HEK293 (cell line): ENCODE results near the gene TNMD.

ENCODE experiments used
- MYNN ChIP-seq: fragments of 450-650 bp; formaldehyde crosslinking; IDR thresholded peaks from 2 replicates; pipeline ENCODE4 v1.5.1; 2016; ENCODE audit warnings: missing biosample characterization, missing genetic modification characterization, borderline replicate concordance
- ZNF266 ChIP-seq: fragments of 450-650 bp; formaldehyde crosslinking; IDR thresholded peaks from 2 replicates; pipeline ENCODE4 v1.5.1; 2016; ENCODE audit warnings: missing biosample characterization, missing genetic modification characterization, low read depth
- TF ChIP-seq, protein P1 (sequence below): fragments of 450-650 bp; formaldehyde crosslinking; IDR thresholded peaks from 2 replicates; pipeline ENCODE4 v1.5.1; 2016; ENCODE audit warnings: missing biosample characterization, missing genetic modification characterization

DNA sequence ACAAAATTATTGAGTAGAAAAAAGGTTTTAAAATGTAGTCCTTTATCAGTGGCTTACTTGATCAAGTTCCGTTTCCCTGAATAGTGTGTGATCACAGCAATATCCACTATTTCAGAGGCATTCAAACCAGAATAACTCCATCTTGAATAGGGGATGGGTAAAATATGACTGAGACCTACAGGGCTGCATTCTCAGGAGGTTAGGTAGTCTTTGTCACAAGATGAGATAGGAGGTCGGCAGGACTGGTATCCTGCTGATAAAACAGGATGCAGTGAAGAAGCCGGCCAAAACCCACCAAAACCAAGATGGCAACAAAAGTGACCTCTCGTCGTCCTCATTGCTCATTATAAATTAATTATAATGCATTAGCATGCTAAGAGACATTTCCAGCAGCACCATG, 27.2 kb downstream of the TNMD start:
- TF ChIP-seq ZNF266 (tag by site-specific recombination) (no peak), MYNN (tag by site-specific recombination) (no peak)
- TF ChIP-seq, protein P1, sequence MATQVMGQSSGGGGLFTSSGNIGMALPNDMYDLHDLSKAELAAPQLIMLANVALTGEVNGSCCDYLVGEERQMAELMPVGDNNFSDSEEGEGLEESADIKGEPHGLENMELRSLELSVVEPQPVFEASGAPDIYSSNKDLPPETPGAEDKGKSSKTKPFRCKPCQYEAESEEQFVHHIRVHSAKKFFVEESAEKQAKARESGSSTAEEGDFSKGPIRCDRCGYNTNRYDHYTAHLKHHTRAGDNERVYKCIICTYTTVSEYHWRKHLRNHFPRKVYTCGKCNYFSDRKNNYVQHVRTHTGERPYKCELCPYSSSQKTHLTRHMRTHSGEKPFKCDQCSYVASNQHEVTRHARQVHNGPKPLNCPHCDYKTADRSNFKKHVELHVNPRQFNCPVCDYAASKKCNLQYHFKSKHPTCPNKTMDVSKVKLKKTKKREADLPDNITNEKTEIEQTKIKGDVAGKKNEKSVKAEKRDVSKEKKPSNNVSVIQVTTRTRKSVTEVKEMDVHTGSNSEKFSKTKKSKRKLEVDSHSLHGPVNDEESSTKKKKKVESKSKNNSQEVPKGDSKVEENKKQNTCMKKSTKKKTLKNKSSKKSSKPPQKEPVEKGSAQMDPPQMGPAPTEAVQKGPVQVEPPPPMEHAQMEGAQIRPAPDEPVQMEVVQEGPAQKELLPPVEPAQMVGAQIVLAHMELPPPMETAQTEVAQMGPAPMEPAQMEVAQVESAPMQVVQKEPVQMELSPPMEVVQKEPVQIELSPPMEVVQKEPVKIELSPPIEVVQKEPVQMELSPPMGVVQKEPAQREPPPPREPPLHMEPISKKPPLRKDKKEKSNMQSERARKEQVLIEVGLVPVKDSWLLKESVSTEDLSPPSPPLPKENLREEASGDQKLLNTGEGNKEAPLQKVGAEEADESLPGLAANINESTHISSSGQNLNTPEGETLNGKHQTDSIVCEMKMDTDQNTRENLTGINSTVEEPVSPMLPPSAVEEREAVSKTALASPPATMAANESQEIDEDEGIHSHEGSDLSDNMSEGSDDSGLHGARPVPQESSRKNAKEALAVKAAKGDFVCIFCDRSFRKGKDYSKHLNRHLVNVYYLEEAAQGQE (tag by site-specific recombination) = no peak
